ENCODE data around the gene ZNF362.

DNA sequence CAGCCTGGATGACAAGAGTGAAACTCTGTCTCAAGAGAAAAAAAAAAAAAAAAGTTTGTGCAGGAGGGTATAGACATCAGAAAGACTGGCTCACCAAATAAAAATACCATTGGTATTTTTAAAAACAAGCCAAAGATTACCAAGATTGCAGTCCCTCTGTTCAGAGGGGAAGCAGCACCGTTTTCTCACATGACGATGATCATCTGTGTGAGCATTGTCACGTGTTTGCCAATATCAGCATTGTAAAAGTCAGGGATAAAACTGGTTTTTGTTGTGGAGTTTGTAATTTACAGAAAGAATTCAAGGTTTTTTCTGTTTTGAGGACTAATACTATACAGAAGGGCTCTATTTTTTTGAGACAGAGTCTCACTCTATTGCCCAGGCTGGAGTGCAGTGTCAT lies 26.5 kb downstream of the ZNF362 start:
- TF ChIP-seq, protein P1, sequence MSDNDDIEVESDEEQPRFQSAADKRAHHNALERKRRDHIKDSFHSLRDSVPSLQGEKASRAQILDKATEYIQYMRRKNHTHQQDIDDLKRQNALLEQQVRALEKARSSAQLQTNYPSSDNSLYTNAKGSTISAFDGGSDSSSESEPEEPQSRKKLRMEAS (IDR thresholded peaks at IDR 0.05; ENCODE audit: low read depth) = no peak
- TF ChIP-seq FOXJ3 (CRISPR knock-in tag; IDR thresholded peaks at IDR 0.05) (no peak), POLR2AphosphoS5 (IDR thresholded peaks at IDR 0.05; ENCODE audit: low read depth, low read length) (no peak)
- TF ChIP-seq, protein P2, sequence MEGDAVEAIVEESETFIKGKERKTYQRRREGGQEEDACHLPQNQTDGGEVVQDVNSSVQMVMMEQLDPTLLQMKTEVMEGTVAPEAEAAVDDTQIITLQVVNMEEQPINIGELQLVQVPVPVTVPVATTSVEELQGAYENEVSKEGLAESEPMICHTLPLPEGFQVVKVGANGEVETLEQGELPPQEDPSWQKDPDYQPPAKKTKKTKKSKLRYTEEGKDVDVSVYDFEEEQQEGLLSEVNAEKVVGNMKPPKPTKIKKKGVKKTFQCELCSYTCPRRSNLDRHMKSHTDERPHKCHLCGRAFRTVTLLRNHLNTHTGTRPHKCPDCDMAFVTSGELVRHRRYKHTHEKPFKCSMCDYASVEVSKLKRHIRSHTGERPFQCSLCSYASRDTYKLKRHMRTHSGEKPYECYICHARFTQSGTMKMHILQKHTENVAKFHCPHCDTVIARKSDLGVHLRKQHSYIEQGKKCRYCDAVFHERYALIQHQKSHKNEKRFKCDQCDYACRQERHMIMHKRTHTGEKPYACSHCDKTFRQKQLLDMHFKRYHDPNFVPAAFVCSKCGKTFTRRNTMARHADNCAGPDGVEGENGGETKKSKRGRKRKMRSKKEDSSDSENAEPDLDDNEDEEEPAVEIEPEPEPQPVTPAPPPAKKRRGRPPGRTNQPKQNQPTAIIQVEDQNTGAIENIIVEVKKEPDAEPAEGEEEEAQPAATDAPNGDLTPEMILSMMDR (IDR thresholded peaks at IDR 0.05) = no peak

All from SK-N-SH (cell line).